GM18519 (cell line): Measurements from ENCODE around the gene LTB4R.
A peak's percentile ranks its signal among the peaks of the same experiment; 100 is the strongest.
"Not testable (repeated sequence)": the region's sequence is repeated elsewhere in the genome, so short reads cannot be mapped to it uniquely, and the experiment has no call there.

Source experiments
- ATAC-seq: cut with Tn5 transposase; IDR thresholded peaks from one replicate; pipeline ENCODE4 v1.9.1; 2021; ENCODE audit warnings: mild to moderate bottlenecking, moderate library complexity; ENCODE audit not compliant: unreplicated experiment, low FRiP score

Gene LTB4R

DNA sequence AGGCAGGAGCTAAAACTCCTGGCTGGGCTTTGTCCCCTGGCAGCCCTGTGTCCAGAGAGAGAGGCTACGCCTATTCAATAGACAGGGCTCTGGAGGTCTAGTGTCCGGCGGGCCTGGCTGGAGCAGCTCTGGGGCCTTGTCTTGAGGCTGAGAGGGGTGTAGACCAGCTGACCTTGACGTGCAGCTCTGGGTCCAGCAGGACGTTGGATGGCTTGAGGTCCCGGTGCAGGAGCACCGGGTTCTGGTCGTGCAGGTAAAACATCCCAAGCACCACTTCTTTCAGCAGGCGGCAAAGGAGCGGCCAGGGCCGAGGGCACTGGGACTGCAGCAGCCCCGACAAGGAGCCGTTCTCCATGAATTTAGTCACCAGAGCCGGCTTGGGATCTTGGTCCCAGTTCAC is 27.5 kb downstream of the LTB4R start:
- ATAC-seq: no peak

- ATAC-seq: peak; percentile 49
These were observed 28.2 kb downstream of the LTB4R start, which contains the start of gene RIPK3 for GRCh38 chr14:24339284-24340151. TSS of gene RIPK3 (minus strand) at chr14:24339991. CDS start at chr14:24339826, 165 bp downstream.

DNA sequence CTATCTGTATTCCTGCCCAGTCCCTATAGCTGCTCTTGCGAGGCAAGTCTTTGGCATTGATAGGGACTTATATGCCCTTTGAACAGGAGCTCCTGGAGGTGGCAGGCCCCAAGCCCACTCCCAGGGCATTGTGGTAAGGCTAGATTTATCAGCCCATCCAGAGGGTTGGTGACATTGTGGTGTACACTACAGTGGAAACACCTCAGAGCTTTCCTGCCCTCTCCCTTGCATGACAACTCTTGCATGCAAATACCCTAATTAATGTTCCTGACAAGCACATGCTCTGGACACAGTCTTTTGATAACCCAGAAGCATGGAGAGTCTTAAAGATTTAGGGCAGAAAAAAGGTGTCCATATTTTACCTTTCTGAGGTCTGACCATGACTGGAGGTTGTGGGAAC is 29.3 kb downstream of the LTB4R start:
- ATAC-seq: no peak

DNA sequence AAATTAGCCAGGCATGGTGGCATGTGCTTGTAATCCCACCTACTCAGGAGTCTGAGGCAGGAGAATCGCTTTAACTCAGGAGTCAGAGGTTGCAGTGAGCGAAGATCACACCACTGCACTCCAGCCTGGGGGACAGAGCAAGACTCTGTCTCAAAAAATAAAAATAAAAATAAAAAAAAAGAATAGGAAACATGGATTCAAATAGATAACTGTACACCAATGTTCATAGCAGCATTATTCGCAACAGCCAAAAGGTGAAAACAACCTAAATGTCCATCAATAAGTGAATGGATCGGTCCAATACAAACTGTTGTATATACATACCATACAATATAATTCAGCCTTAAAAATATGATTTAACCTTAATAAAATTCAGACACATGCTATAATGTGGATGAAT is 31.6 kb downstream of the LTB4R start:
- ATAC-seq: no peak

DNA sequence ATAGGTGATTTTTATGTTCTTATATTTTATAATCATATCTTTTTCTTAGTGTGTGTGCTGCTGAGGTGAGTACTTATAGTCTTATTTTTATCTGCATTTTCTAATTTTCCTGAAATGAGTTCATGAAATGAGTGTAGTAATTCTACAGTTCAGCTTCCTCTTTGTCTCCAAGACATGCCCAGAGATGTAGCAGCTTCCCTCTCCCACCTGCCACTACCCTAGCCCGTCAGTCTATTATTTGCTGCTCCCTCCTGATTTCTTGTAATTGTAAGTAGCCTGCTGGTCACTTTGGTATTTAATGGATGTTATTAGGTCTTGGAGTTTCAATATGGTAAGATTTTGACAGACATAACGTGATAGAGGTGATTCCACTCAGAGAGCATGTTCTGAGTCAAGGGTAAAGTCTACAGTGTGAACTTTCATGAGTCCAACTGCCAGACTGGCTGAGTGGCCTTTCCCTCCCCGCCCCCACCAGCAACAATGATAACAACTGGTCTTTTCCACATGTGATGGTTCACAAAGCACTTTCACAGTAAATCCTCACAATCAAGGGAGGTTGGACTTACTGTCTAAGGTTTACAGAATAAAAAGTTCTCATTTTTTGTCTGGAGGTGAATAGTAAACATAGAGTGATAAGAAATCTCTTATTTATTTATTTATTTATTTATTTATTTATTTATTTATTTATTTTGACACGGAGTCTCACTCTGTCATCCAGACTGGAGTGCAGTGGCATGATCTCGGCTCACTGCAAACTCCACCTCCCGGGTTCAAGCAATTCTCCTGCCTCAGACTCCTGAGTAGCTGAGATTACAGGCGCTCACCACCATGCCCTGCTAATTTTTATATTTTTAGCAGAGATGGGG is 32.7 kb downstream of the LTB4R start:
- no peak for ATAC-seq

DNA sequence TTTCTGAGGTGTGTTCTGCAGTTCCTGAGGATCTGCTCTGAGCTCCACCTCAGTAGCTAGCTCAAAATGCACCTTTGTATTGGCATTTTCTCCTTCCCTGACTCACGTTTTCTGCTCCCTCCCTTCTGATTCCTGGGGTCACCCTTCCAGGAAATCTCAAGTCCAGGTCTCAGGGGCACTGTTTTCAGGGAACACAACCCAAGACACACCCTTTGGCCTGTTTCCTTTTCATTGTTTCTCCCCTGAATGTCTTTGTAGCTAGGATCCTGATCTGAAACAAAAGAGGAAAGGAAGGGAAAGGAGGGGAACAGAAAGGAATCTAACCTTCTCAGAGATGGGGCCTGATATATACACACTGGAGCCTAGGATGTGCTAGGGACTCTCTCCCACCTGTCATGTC is 35.8 kb downstream of the LTB4R start:
- ATAC-seq: no peak

DNA sequence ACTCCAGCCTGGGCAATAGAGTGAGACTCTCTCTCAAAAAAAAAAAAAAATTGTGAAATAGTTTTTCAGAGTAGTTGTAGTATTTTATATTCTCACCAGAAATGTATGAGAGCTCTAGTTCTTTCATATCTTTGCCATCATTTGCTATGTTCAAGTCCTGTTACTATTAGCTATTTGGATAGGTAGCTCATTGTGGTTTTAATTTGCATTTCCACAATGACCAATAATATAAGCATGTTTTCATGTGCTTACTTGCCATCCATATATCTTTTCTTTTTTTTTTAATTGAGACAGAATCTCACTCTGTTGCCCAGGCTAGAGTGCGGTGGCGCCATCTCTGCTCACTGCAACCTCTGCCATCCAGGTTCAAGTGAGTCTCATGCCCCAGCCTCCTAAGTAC is 36.9 kb downstream of the LTB4R start:
- ATAC-seq: no peak

DNA sequence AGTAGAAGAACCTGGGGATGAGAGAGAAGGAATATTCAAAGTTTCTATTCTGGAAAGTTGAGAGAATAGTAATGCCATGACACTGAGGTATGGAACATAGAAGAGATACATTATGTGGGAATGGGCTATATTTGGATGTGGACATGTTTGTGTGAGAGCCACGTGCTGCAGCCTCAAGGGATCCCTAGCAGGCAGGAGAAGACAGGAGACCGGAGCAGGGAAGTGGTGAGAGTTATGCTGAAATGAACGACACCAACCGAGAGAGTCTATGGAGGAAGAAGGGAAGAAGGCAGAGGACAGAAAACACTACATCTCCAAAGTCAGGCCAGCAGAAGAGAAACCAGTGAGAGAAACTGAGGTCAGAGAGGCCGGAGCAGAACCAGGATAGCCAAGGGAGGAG is 38.4 kb downstream of the LTB4R start:
- ATAC-seq: no peak

- ATAC-seq: no peak
These were observed 40.2 kb downstream of the LTB4R start for GRCh38 chr14:24351517-24351916.

DNA sequence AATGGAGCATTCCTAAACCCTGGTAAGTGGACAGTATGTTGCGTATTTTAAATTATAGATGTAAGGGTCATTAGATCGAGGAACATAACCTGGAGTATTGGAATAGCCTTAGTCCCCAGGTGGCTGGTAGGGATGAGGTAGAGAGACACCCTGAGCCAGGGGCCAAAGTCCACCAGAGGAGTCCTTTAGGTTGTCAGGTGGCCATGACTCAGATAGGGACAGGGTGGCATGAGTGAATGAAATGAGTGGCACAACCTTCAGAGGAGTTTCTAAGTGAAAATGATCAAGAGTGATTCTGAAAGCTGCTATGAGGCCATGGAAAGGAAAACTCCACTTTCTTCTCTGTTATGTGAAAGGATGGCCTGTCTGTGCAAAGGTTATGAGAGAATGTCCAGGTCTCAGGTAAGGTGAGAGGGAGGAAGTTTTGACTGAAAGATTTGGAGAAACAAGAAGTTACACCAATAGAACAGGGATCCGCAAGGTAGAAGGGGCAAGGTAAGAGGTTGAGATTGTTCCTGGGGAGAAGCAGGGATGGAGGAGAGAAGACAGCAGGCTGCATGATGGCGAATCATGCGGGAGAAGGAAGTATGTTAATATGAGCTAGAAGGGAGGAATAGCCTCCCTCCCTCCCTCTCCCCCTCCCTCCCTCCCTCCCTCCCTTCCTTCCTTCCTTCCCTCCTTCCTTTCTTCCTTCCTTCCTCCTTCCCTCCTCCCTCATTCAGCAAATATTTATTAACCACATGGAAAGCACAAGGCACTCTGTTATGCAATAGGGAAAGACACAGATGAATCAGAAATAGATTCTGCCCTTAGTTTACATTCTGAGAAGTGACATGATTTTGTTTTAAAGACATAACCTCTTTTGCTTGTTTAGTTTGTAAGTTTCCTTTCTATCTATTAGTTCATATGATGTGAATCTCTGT is 42.5 kb downstream of the LTB4R start:
- ATAC-seq: no peak

GRCh38 chr14:24354482-24354825 is 43.2 kb downstream of the LTB4R start:
- ATAC-seq: not testable (repeated sequence)

GRCh38 chr14:24355009-24355408 is 43.7 kb downstream of the LTB4R start:
- no peak for ATAC-seq

DNA sequence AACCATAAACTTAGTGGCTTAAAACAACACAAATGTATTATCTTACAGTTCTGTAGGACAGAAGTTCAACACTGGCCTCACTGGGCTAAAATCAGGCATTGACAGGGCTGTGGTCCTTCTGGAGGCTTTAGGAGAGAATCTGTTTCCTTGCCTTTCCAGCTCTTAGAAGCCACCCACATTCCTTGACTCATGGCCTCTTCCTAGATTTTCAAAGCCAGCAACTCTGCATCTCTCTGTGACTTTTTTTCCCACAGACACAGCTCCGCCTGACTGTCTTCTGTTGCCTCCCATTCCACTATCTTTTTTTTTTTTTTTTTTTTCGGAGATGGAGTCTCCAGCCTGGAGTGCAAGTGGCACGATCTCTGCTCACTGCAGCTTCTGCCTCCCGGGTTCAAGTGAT is 44.9 kb downstream of the LTB4R start:
- no peak for ATAC-seq

GRCh38 chr14:24360281-24360680 is 49.0 kb downstream of the LTB4R start:
- ATAC-seq: no peak

DNA sequence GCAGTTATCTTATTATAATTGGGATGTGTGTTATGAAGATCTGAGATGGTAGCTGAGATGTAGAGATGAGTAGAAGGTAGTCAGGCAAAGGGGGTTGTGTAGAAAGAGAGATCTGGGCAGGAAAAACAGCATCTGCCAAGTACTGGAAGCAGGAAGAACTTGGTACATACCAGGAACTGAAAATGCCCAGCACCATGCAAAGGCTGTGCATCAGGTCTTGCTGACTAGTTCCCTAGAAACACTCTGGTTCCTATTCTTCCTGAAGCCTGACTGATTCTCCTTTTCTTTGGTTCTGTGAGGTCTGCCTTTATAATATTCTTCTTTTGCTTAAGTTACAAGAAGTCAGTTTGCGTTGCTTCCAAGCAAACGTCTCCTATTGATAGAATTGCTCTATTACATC is 50.0 kb downstream of the LTB4R start:
- ATAC-seq: no peak

- no peak for ATAC-seq
These were observed 51.1 kb downstream of the LTB4R start for GRCh38 chr14:24362241-24362960.

- ATAC-seq: no peak
These were observed 52.1 kb downstream of the LTB4R start for GRCh38 chr14:24363401-24363800.

DNA sequence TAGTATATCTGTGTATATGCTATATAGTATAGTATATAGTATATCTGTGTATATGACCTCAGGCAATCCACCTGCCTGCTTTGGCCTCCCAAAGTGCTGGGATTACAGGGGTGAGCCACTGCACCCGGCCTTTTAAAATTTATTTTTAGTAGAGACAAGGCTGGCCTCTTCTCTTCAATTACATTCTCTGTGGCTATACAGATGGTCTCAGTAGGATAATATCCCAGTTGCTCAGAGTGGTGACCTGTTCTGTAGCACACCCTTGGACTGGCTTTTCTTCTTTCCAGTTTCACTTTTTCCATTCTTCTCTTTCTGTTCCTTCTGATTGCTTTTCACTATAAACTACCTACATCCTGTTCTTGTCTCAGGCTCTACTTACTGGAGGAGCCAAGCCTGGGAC is 53.5 kb downstream of the LTB4R start:
- ATAC-seq: no peak

- ATAC-seq: no peak
These were observed 54.5 kb downstream of the LTB4R start for GRCh38 chr14:24365600-24366412.
